Measurements from ENCODE around the gene AQP12B.

AQP12B gene, protein sequence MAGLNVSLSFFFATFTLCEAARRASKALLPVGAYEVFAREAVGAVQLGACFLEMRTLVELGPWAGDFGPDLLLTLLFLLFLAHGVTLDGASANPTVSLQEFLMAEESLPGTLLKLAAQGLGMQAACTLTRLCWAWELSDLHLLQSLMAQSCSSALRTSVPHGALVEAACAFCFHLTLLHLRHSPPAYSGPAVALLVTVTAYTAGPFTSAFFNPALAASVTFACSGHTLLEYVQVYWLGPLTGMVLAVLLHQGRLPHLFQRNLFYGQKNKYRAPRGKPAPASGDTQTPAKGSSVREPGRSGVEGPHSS

GRCh38 chr2:240682431-240683224 is at the start of gene AQP12B:
Gene AQP12B (minus strand): TSS chr2:240682885. CDS start chr2:240682837, 48 bp downstream.
- peak; percentile 51 for DNase-seq

- DNase-seq: no peak
Observed at GRCh38 chr2:240732184-240732583, 49.5 kb upstream of the AQP12B start.

GRCh38 chr2:240731178-240731545 is 48.5 kb upstream of the AQP12B start:
- no peak for DNase-seq

GRCh38 chr2:240730501-240731177 is 48.0 kb upstream of the AQP12B start:
- DNase-seq: no peak

DNA sequence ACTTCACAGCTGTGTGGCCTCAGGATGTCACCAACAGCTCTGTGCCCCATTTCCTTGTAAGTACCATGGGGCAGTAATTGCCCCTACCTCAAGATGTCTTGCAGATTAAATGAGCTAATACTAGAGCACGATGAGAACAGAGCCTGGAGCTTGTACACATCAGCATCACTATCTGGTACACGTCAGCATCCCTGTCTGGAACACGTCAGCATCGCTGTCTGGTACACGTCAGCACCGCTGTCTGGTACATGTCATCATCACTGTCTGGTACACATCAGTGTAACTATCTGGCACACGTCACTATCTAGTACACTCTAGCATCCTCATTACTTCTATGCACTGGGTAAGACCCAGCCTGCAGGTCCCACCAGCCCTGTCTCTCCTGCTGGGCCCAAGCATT is 46.1 kb upstream of the AQP12B start:
- DNase-seq: peak; percentile 86

- DNase-seq: no peak
Observed at GRCh38 chr2:240728361-240728760, 45.7 kb upstream of the AQP12B start.

DNA sequence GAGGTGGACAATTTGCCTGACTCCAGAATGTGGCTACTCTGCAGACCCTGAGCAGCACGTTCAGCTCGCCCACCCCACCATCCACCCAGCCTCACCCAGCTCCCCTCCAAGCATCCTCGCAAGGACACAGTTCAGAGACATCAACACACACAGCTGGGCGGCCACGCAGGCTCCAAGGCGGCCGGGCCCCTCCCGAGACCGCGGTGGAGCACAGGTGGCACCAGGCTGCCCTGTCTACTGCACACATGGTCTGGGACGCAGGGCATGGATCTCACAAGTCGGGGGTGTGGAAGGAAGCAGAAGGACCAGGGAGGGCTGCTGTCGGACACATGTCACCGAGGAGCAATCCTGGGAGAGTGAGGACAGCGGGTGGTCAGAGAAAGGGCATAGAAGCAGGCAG is 45.2 kb upstream of the AQP12B start:
- no peak for DNase-seq

DNA sequence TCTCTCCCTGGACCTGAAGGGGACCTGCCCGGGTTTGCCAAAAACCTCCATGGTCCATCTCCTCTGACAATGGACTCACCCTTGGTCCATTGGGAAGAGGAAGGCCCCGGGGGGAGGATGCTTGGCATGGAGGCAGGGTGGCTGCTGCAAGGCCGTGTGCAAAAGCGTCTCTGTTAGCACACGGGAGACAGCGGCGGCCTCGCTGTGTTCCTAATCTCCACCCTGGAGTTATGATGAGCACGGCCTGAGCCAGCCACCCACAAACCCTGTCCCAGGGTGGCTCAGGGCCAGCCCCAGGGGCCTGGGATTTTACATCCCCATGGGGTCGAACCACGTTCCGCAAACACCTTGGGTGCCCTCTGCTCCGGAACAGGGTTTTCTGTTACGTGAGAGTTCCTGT is 44.8 kb upstream of the AQP12B start:
- no peak for DNase-seq

DNA sequence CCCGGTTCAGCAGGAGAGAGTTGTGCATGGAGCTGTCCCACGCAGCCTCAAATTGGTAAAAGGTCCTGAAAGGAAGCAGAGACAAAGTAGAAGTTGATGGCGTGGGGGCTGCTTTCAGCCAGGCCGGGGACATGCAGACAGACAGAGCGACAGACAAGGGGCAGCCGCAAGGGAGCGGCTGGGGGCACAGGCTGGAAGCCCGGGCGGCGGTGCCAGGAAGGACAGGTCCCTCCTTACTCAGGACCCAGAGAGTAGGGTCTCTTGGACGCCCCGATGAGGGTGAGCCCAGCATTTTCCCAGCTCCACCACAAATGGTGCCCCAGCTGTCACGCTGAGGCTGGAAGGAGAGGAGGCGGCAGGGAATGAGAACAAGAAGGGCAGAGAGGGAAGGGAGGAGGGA is 44.2 kb upstream of the AQP12B start:
- DNase-seq: no peak

- no peak for DNase-seq
Observed at GRCh38 chr2:240725671-240726070, 43.0 kb upstream of the AQP12B start.

DNA sequence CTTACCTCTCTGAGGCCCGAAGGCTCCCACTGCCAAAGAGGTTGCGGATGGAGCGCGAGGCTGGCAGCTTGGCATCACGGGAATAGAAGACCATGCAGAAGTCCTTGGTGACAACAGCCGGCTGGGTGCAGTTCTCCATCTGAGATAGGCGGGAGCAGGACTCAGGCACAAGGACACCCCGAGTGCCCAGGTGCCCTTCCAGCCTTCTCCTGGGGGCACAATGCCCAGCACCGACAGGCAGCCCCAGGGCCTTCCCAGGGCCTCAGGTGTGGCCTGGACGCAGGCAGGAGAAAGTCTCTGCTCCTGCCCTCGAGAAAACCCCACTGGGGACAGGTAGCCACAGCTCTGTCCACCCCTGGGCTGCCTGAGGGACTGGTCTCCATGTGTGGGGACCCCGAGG is 42.6 kb upstream of the AQP12B start:
- no peak for DNase-seq

DNA sequence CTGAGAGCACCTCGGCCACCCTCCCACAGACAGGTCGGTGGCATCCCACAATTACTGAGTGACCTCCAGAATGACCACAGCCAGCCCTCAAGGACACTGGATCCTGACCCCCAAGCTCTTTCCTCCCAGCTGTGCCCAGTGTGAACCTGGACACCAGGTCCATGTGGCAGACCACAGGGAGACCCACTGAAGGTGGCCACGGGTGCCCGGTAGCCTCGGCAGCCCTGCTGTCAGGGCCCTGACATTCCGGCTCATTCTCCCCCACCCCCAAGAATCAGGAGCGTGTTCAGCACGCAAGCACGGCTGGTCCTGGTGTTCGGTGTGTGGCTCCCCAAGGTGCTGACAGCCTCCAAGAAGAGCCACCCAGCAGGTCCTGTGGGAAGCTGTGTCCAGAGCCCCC is 41.7 kb upstream of the AQP12B start:
- no peak for DNase-seq

- DNase-seq: no peak
Observed at GRCh38 chr2:240723851-240724250, 41.2 kb upstream of the AQP12B start.

DNA sequence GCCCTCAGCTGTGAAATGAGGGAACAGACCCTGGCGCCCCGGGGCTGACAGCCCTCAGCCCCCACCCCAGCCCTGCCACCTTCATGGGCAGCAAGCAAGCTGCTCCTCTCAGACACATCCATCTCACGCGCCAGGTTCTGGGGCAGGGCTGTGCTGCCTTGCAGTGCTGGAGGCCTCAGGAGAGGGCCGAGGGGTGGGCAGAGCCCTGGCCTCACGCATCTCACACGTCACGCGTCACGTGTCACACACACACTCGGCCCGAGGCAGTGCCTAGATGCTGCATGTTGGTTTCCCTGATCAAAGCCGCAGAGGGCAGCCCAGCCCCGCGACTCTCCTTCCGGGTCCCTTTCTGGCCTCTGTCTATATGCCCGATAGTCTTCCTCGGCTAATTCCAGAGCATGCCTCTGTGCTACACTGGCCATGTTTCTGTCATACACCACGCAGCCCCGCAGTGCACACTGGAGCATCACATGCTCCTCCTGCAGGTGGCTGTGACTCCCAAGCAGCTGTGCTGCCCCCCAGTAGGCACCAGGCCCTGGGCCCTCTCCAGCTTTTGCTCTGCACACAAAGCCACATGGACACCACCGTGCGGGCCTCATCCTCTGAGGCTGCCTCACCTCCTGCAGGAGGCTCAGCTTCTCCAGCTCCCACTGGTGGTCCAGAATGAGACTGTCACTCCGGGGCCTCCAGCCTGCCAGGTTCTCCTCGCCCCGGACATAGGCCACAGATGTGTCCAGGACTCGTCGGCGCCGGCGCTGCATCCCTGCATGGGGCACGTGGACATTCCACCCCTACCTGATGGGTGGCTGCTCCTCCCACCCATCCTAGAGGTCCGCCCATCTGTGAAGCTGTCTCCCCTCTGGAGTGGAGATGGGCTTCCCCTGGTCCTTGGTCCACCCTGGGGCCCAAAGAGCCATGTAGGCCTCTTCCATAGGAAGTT is 40.4 kb upstream of the AQP12B start:
- no peak for DNase-seq

DNA sequence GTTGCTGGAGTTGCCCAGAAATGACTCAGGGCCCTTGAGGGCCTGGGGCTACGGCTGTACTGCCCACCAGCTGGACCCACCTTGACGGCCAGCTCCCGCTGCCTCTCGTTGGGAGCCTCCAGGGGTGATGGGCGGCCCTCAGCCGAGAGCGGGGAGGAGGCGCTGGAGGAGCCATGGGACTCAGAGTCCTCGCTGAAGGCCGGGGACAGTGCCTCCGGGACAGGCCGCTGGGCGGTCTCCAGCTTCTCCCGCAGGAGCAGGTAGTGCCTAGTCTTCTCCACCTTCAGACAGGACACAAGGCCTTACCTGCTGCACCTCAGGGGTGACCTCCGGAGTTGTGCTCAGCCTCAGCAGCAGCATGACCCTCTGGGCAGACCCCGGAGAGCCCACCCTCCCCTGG is 39.7 kb upstream of the AQP12B start:
- DNase-seq: no peak

DNA sequence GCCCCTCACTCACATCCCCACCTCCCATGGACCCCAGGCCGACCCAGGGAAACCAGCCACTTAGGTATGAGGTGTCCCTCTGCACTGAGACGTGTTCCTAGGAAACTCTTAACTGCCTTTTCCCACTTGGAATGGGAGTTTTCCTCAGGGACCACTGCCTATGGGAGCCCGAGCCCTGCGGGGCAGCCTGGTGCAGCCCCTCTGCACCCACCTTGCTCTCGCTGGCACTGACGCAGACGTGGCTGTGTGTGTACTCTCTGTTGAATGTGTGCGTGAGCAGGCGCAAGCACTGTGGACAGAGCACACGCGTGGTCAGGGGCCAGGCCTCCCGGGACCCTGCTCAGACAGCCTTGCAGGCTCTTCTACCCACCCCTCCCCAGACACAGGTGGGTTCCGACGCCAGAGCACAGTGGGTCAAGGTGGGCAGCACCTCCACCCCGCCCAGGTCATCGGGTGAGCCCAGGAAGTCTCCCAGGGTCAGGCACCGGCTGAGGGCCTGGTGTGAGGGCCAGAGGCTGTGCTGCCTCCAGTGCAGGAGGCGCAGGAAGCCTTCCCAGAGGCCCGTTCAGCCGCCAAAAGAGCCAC is 39.0 kb upstream of the AQP12B start:
- DNase-seq: no peak

DNA sequence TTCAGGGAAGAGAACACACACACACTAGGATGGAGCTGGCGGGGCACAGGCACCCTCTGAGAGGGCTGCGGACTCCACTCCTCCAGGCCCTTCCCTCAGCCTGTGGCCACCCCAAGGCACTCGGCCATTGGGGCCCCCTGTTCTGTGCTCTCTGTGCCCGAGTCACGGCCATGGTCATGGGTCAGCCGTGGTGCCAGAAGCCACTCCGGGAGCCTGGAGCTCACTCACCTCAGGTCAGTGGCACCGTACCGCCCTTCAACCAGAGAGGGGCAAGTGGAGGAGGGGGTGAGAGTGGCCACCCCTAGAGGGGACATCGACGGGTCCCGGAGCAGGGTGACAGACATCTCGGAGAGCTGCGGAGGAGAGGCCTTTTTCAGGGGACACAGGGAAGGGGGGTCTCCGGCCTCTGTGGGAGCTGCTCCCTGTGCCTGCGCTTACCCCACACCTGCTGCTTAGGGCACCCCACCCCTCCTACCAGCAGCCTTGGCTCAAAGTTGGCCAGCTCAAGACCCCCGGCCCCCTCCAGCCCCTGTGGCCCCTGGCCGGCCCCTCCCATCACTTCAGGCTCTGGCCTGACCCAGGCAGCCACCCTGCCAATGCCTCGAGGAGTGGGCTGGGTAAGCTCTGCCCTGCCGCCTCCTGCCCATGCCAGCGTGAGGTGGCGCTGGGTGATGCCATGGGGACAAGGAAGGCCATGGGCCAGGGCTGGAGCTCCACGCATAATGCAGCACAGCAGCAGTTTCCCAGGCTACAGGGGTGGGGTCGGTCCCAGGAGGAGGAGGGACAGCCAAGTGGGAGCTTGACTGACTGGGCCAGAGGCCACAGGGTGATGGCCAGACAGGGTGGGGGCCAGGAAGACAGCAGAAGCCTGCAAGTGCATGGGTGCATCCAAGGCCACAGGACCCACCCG is 38.3 kb upstream of the AQP12B start:
- DNase-seq: no peak

GRCh38 chr2:240719676-240720545 is 37.2 kb upstream of the AQP12B start:
- DNase-seq: no peak

DNA sequence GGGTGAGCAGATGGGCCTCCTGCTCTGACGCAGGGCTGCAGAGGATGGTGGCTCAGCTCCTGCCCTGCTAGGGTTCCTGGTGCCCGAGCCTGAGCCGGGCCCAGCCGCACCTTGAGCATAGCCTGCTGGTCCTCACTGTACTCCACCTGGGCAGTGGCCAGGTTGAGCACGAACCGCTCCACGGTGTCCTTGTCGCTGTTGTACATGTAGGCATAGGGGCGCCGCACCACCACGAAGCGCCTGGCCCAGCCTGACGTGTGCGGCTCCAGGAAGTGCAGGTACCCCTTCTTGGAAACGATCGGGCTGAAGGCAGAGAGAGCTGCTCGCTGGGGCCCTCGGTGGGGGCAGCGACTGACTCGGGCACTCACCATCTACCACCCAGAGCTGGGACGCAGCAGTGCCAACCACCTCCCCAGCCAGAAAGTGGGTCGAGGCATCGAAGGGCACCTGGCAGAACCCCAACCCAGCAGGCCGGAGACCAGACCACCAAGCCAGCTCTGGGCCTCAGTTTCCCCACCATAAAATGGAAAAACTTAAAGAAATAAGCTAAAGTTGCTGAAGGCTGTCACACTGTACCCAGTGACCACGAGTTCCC is 36.3 kb upstream of the AQP12B start:
- DNase-seq: no peak

Measured in islet precursor cell (in vitro differentiated cells).